Measurements from ENCODE around the gene LPIN1. TPM values are rescaled to one million over a fixed set of nuclear protein-coding genes. Genes with fewer than 3 reads are reported as not detected.
A peak's percentile ranks its signal among the peaks of the same experiment; 100 is the strongest.

The LPIN1 gene
- total RNA-seq, 2 donors from 2014 or later = 59.0 to 69.2 TPM

- peaks cover 3% of the 10 kb centered on the region for H3K27me3 Mint-ChIP-seq
- ATAC-seq (replicated peaks) = no peak
Measured at GRCh38 chr2:11709293-11709692, 37.1 kb upstream of the LPIN1 start.

GRCh38 chr2:11710210-11710609 lies 36.2 kb upstream of the LPIN1 start:
- Mint-ChIP-seq H3K9me3 (peaks cover 5% of the 10 kb centered on the region), H3K4me1 (peaks cover 3% of the 10 kb centered on the region), H3K27ac (no peak overlapping the region), H3K36me3 (ENCODE audit: low read depth) (no peaks in the 10 kb centered on the region), H3K27me3 (peaks cover 3% of the 10 kb centered on the region), H3K4me3 (no peak overlapping the region)
- ATAC-seq (replicated peaks) = peak; percentile 45

More at GRCh38 chr2:11709293-11709692, 37.1 kb upstream of the LPIN1 start:
- Mint-ChIP-seq H3K4me1 (peaks cover 3% of the 10 kb centered on the region), H3K27ac (no peak overlapping the region), H3K36me3 (ENCODE audit: low read depth) (no peaks in the 10 kb centered on the region), H3K4me3 (no peak overlapping the region), H3K9me3 (peaks cover 5% of the 10 kb centered on the region)

DNA sequence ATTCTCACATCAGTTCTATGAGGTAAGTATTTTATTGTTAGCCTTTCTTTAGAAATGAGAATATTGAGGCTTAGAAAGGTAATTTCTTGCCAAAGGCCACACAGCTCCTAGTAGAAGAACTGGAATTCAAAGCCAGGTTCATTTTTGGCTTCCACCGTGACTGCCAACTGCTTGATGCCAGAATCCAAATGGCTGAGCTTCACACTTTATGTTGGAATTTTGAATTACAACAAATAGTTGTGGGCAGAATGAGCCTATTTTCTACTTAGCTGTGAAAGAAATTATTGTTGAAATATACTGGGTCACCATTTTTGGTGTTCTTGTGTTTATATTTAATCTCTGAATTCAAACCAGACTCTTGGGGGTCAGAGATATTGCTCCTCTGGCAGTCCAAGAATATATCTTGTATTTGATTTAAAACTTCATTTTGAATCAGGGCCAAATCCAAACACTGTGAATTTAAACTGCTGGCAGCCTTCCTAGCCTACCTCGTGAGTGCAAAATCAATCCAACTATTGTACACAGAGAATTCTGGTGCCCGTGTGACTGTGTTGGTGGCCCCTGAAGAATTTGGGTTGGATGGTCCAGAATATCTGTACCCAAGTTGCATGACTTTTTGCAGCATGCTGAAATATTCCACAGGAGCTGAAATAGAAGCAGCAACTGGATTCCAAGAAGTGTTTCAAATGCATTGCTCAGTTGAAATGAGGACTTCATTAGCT lies 35.6 kb upstream of the LPIN1 start:
- peaks cover 8% of the 10 kb centered on the region for H3K27me3 Mint-ChIP-seq
- no peak for ATAC-seq (replicated peaks)
- no peak overlapping the region for H3K27ac Mint-ChIP-seq
- H3K4me3 Mint-ChIP-seq = no peak overlapping the region
- peaks cover 5% of the 10 kb centered on the region for H3K9me3 Mint-ChIP-seq
- peaks cover 3% of the 10 kb centered on the region for H3K4me1 Mint-ChIP-seq
- no peaks in the 10 kb centered on the region for H3K36me3 Mint-ChIP-seq (ENCODE audit: low read depth)

DNA sequence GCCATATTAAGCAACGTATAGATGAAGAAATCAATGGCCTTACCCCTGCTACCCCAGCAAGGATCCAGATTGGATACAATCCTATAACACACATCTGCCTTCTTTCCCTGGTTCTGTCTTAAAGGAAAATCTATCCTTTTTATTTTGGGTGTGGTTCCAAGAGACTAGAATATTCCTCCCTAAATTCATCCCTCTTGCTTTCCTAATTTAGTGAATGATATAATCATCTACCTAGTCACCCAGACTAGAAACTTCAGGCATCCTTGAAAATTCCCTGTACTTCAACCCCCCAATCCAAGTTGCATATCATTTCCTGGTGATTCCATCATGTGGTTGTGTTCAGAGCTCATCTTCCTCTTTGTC lies 35.1 kb upstream of the LPIN1 start:
- Mint-ChIP-seq H3K4me3 (no peak overlapping the region), H3K9me3 (peaks cover under 1% of the 10 kb centered on the region)

DNA sequence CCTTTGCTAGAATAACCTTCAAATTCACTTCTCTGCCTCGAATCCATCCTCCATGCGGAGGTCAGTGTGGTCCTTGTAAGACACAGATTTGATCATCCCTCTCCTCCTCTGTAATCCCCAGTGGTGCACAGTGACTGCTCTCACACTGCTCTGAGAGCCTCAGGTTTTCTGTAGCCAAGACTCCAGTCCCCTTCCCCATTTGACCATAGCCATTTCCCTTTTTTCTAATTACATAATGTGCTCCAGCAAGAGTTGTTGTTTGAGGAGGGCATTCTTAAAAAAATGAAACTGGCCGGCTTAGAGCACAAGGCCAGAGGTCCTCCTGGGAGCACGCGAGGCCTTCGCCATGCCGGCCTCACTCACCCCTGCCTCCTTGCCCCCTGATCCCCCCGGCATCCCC lies 34.7 kb upstream of the LPIN1 start:
- no peaks in the 10 kb centered on the region for H3K36me3 Mint-ChIP-seq (ENCODE audit: low read depth)
- H3K4me1 Mint-ChIP-seq = peaks cover 3% of the 10 kb centered on the region
- no peak overlapping the region for H3K27ac Mint-ChIP-seq
- no peak for ATAC-seq (replicated peaks)
- no peak overlapping the region for H3K4me3 Mint-ChIP-seq
- H3K27me3 Mint-ChIP-seq = peaks cover 11% of the 10 kb centered on the region
- no peaks in the 10 kb centered on the region for H3K9me3 Mint-ChIP-seq

More for the DNA sequence above, 35.1 kb upstream of the LPIN1 start:
- H3K36me3 Mint-ChIP-seq (ENCODE audit: low read depth) = no peaks in the 10 kb centered on the region
- no peak for ATAC-seq (replicated peaks)
- H3K27me3 Mint-ChIP-seq = peaks cover 9% of the 10 kb centered on the region
- H3K4me1 Mint-ChIP-seq = peaks cover 3% of the 10 kb centered on the region
- H3K27ac Mint-ChIP-seq = no peak overlapping the region

GRCh38 chr2:11712866-11713265 lies 33.6 kb upstream of the LPIN1 start:
- Mint-ChIP-seq H3K4me3 (no peak overlapping the region), H3K4me1 (no peaks in the 10 kb centered on the region), H3K27me3 (peaks cover 13% of the 10 kb centered on the region), H3K27ac (no peak overlapping the region), H3K9me3 (no peaks in the 10 kb centered on the region), H3K36me3 (ENCODE audit: low read depth) (no peaks in the 10 kb centered on the region)
- no peak for ATAC-seq (replicated peaks)

DNA sequence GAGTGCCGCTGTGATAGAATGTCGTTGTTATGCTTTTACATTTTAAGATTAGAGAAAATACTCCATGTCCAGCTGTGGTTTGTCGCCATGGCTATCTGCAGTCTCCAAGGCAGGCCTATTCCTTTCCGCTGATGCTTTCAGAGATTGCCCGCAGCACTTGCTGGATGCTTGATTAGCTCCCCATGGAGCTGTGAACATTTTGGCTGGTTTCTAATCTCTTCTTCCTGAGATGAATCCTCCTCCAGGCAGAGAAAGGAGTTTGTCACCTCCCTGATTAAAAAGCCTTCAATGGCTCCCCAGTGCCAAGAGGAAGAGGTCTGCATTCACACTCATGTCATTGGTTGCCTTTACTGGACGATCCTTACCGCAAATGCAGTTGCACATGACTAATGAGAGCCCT lies 32.6 kb upstream of the LPIN1 start:
- Mint-ChIP-seq H3K27me3 (peaks cover 14% of the 10 kb centered on the region), H3K27ac (no peak overlapping the region), H3K4me3 (no peak overlapping the region), H3K36me3 (ENCODE audit: low read depth) (no peaks in the 10 kb centered on the region), H3K4me1 (no peaks in the 10 kb centered on the region), H3K9me3 (no peaks in the 10 kb centered on the region)
- no peak for ATAC-seq (replicated peaks)

- ATAC-seq (replicated peaks) = no peak
Measured at GRCh38 chr2:11715987-11716652, 30.3 kb upstream of the LPIN1 start.

DNA sequence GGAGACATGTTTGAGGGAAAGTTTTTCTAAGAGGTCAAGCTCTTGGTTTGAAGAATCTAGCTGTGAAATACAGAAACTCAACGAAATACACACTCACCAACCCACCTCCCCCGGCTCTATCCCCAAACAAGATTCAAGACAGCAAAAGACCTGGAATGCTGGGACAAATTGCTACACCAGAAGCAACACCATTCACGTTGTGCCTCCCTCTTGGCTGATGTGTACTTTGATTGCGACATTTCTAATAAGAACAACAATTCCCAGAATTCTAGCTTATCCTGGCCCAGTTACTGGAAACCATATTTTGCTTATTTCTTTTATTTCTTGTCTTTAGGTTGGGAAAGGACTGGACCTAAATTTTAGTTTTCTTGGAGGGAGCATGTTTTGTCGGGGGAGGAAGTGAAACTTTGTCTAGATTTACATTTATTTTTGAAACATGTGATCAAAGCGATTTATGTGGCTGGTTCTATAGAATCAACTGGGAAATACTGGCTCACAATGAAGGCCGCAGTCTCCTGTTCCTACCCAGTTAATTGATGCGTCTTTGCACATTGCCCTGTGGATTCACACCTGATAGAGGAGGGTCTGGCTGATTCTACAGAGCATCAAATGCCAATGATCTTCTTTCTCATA lies 29.6 kb upstream of the LPIN1 start:
- Mint-ChIP-seq H3K4me3 (no peak overlapping the region), H3K27ac (no peak overlapping the region), H3K36me3 (ENCODE audit: low read depth) (no peaks in the 10 kb centered on the region), H3K9me3 (no peaks in the 10 kb centered on the region), H3K4me1 (no peaks in the 10 kb centered on the region), H3K27me3 (peaks cover 39% of the 10 kb centered on the region)
- no peak for ATAC-seq (replicated peaks)

More at GRCh38 chr2:11715987-11716652, 30.3 kb upstream of the LPIN1 start:
- no peaks in the 10 kb centered on the region for H3K36me3 Mint-ChIP-seq (ENCODE audit: low read depth)
- no peaks in the 10 kb centered on the region for H3K9me3 Mint-ChIP-seq
- H3K27ac Mint-ChIP-seq = no peak overlapping the region
- H3K4me3 Mint-ChIP-seq = no peak overlapping the region
- H3K4me1 Mint-ChIP-seq = no peaks in the 10 kb centered on the region
- peaks cover 36% of the 10 kb centered on the region for H3K27me3 Mint-ChIP-seq

DNA sequence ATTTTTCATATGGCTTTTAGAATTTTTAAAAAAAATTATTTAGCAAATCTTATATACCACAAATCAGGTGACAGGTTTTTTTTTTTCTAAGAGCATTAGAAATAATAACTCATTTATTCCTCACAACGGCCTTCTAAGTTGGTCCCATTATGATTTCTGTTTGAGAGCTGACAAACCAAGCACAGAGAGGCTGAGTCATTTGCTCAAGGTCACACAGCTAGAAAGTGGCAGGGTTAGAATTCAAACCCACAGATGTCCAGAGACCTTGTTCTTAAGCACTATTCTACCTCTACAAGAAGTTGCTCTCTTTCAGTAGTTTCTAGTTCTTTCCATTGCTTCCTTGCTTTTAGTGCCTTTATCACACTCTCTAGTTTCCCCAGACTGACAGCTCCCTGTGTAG lies 28.8 kb upstream of the LPIN1 start:
- no peaks in the 10 kb centered on the region for H3K4me1 Mint-ChIP-seq
- no peak for ATAC-seq (replicated peaks)

DNA sequence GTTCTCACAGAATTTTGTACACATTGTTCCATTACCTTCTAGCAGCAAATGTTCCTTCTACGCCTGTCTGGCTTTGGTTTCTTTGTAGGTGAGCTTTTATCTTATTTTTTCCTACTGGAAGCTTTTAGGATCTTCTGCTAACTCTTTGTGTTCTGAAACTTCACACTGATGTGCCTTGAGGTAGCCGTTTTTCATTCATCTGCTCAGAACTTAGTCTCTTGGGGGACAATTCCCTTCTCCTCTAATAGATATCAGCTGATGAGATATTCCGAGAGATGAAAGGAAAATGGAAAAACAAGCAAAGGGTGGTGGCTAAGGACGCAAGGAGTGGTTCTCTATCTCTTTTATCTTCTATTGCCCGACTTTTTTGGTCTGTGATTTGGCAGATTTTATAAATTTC lies 27.8 kb upstream of the LPIN1 start:
- no peaks in the 10 kb centered on the region for H3K36me3 Mint-ChIP-seq (ENCODE audit: low read depth)
- peaks cover 40% of the 10 kb centered on the region for H3K27me3 Mint-ChIP-seq
- no peak overlapping the region for H3K27ac Mint-ChIP-seq
- no peaks in the 10 kb centered on the region for H3K4me1 Mint-ChIP-seq
- ATAC-seq (replicated peaks) = no peak
- no peak overlapping the region for H3K4me3 Mint-ChIP-seq
- H3K9me3 Mint-ChIP-seq = no peaks in the 10 kb centered on the region

More for the DNA sequence above, 28.8 kb upstream of the LPIN1 start:
- Mint-ChIP-seq H3K27ac (no peak overlapping the region), H3K4me3 (no peak overlapping the region), H3K9me3 (no peaks in the 10 kb centered on the region), H3K36me3 (ENCODE audit: low read depth) (no peaks in the 10 kb centered on the region), H3K27me3 (peaks cover 36% of the 10 kb centered on the region)

GRCh38 chr2:11719230-11719977 lies 27.0 kb upstream of the LPIN1 start:
- no peak overlapping the region for H3K4me3 Mint-ChIP-seq
- H3K4me1 Mint-ChIP-seq = no peaks in the 10 kb centered on the region
- peaks cover 46% of the 10 kb centered on the region for H3K27me3 Mint-ChIP-seq
- no peaks in the 10 kb centered on the region for H3K9me3 Mint-ChIP-seq
- ATAC-seq (replicated peaks) = no peak
- H3K27ac Mint-ChIP-seq = no peak overlapping the region
- H3K36me3 Mint-ChIP-seq (ENCODE audit: low read depth) = no peaks in the 10 kb centered on the region

- no peak for ATAC-seq (replicated peaks)
- Mint-ChIP-seq H3K4me1 (no peaks in the 10 kb centered on the region), H3K9me3 (no peaks in the 10 kb centered on the region), H3K36me3 (ENCODE audit: low read depth) (no peaks in the 10 kb centered on the region), H3K4me3 (no peak overlapping the region), H3K27me3 (peaks cover 41% of the 10 kb centered on the region), H3K27ac (no peak overlapping the region)
Measured at GRCh38 chr2:11720752-11721151, 25.7 kb upstream of the LPIN1 start.

DNA sequence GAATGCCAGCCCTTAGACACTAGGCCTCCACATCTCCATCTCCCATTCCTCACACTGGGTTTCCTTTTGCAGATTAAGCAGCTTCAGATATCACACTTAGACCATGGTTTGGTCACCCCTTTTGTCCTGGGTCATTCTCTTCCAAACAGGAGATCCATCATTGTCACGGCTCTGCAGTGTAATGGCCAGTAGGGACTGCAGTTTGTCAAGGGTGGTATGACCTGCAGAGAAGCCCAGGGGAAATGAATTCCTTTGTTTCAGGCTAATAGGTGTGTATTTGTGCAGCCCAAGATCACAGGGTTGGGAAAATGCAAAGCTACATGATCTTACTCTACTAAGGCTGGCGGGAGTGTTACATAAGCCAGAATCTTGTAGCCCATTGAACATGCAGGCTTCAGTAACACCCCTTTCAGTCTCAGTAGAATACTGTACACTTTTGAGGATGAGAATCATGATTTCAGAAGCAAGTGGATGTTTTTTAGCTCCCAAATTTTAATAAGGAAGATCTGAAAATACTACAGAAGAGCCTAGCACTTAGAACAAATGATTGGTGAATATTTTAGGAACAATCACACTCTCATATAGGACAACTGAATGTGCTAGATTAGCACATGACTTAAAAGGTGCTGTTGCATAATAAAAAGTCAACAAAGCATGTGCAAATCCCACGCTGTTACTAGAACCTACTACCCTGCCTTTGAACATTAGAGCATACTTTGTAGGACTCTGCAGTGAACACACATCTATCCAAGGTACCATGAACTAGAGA lies 24.0 kb upstream of the LPIN1 start:
- no peaks in the 10 kb centered on the region for H3K9me3 Mint-ChIP-seq
- no peaks in the 10 kb centered on the region for H3K36me3 Mint-ChIP-seq (ENCODE audit: low read depth)
- no peak for ATAC-seq (replicated peaks)
- H3K27me3 Mint-ChIP-seq = peaks cover 51% of the 10 kb centered on the region
- H3K27ac Mint-ChIP-seq = no peak overlapping the region
- no peaks in the 10 kb centered on the region for H3K4me1 Mint-ChIP-seq
- no peak overlapping the region for H3K4me3 Mint-ChIP-seq
